GM06990 (cell line): ENCODE measurements around the gene GART.

Experiments used
- DNase-seq: peaks from one replicate; pipeline ENCODE4 v3.0.0-alpha.2; 2011; ENCODE audit not compliant: insufficient read length; ENCODE audit errors: extremely low read depth
- H3K27me3 ChIP-seq: replicated peaks from 2 replicates; pipeline ENCODE4 v1.6.0; 2011; ENCODE audit warnings: low read length; ENCODE audit not compliant: control insufficient read depth, insufficient read depth
- H3K36me3 ChIP-seq: 2 replicates; pipeline ENCODE4 v1.5.1; 2011; ENCODE audit warnings: low read length; ENCODE audit not compliant: control insufficient read depth, insufficient read depth
- H3K4me3 ChIP-seq: replicated peaks from 2 replicates; pipeline ENCODE4 v1.5.1; 2011; ENCODE audit warnings: low read depth, mild to moderate bottlenecking, control low read depth, low read length
- CTCF ChIP-seq: IDR thresholded peaks from 2 replicates; pipeline ENCODE4 v1.5.1; 2011; ENCODE audit warnings: low read length, control low read depth, mild to moderate bottlenecking, inconsistent platforms; ENCODE audit not compliant: insufficient read depth, poor library complexity, severe bottlenecking

GART gene

GRCh38 chr21:33558777-33559421, 17.0 kb upstream of the GART start:
- H3K36me3 ChIP-seq: peaks cover 26% of the 10 kb centered on the region
- H3K4me3 ChIP-seq: no peak overlapping the region
- TF ChIP-seq CTCF: no peak
- H3K27me3 ChIP-seq: no peaks in the 10 kb centered on the region
- no peak for DNase-seq

GRCh38 chr21:33557447-33557846, 15.5 kb upstream of the GART start:
- Histone ChIP-seq H3K4me3 (no peak overlapping the region), H3K36me3 (peaks cover 35% of the 10 kb centered on the region), H3K27me3 (no peaks in the 10 kb centered on the region)
- DNase-seq: no peak
- TF ChIP-seq CTCF: no peak

GRCh38 chr21:33554982-33555344, 13.0 kb upstream of the GART start:
- no peak for DNase-seq
- peaks cover 51% of the 10 kb centered on the region for H3K36me3 ChIP-seq
- TF ChIP-seq CTCF: no peak
- no peaks in the 10 kb centered on the region for H3K27me3 ChIP-seq
- no peak overlapping the region for H3K4me3 ChIP-seq

- TF ChIP-seq CTCF: no peak
- no peak overlapping the region for H3K4me3 ChIP-seq
- DNase-seq: no peak
- peaks cover 52% of the 10 kb centered on the region for H3K36me3 ChIP-seq
- H3K27me3 ChIP-seq: no peaks in the 10 kb centered on the region
Observed at GRCh38 chr21:33554236-33554981, 12.5 kb upstream of the GART start.

GRCh38 chr21:33552999-33553598, 11.2 kb upstream of the GART start:
- TF ChIP-seq CTCF: no peak
- peaks cover 51% of the 10 kb centered on the region for H3K36me3 ChIP-seq

More at GRCh38 chr21:33552999-33553598, 11.2 kb upstream of the GART start:
- DNase-seq: no peak
- H3K4me3 ChIP-seq: no peak overlapping the region
- no peaks in the 10 kb centered on the region for H3K27me3 ChIP-seq
